Neural progenitor cell (in vitro differentiated cells): Measurements from ENCODE around the gene PCCA. TPM values are rescaled to one million over a fixed set of nuclear protein-coding genes. Genes with fewer than 3 reads are reported as not detected.

Experiments used
- DNase-seq: peaks from one replicate; pipeline ENCODE4 v3.0.0-alpha.2; 2016; ENCODE audit warnings: low spot score
- H2AFZ ChIP-seq: fragments of 200-600 bp; sonication (generic); replicated peaks from 2 replicates; pipeline ENCODE4 v1.6.1; 2016; ENCODE audit warnings: antibody characterized with exemption
- H3F3A ChIP-seq: fragments of 200-600 bp; sonication (generic); 2 replicates; pipeline ENCODE4 v1.6.1; 2016; ENCODE audit warnings: antibody characterized with exemption, low read depth
- H3K27ac ChIP-seq: fragments of 200-600 bp; sonication (generic); 2 replicates; pipeline ENCODE4 v1.5.1; 2016; ENCODE audit warnings: mild to moderate bottlenecking
- H3K27me3 ChIP-seq: fragments of 200-600 bp; sonication (generic); 2 replicates; pipeline ENCODE4 v1.6.1; 2016; ENCODE audit warnings: mild to moderate bottlenecking, moderate library complexity
- H3K36me3 ChIP-seq: fragments of 200-600 bp; sonication (generic); 2 replicates; pipeline ENCODE4 v1.5.1; 2016
- H3K4me1 ChIP-seq: fragments of 200-600 bp; sonication (generic); 2 replicates; pipeline ENCODE4 v1.6.1; 2016; ENCODE audit warnings: mixed run types
- H3K4me2 ChIP-seq: fragments of 200-600 bp; sonication (generic); 2 replicates; pipeline ENCODE4 v1.6.1; 2016
- H3K4me3 ChIP-seq: fragments of 200-600 bp; sonication (generic); 2 replicates; pipeline ENCODE4 v1.5.1; 2016
- H3K79me2 ChIP-seq: fragments of 200-600 bp; sonication (generic); 2 replicates; pipeline ENCODE4 v1.6.1; 2016; ENCODE audit warnings: low read depth
- H3K9ac ChIP-seq: fragments of 200-600 bp; sonication (generic); 2 replicates; pipeline ENCODE4 v1.6.1; 2016
- H3K9me3 ChIP-seq: fragments of 200-600 bp; sonication (generic); 2 replicates; pipeline ENCODE4 v1.5.1; 2016; ENCODE audit warnings: low read depth
- H4K20me1 ChIP-seq: fragments of 200-600 bp; sonication (generic); 2 replicates; pipeline ENCODE4 v1.6.1; 2016; ENCODE audit warnings: low read depth
- H3K27ac Mint-ChIP-seq: 3 replicates; pipeline ENCODE4 v1.8.0; 2021; ENCODE audit warnings: mixed read lengths
- H3K27me3 Mint-ChIP-seq: 2 replicates; pipeline ENCODE4 v1.8.0; 2022; ENCODE audit warnings: low read depth, mild to moderate bottlenecking, inconsistent platforms, moderate library complexity, mixed read lengths; ENCODE audit not compliant: insufficient read depth
- H3K36me3 Mint-ChIP-seq: 3 replicates; pipeline ENCODE4 v1.8.0; 2021; ENCODE audit warnings: mixed read lengths
- H3K4me1 Mint-ChIP-seq: 3 replicates; pipeline ENCODE4 v1.8.0; 2021; ENCODE audit warnings: mixed read lengths
- H3K4me3 Mint-ChIP-seq: 3 replicates; pipeline ENCODE4 v1.8.0; 2021; ENCODE audit warnings: mild to moderate bottlenecking, moderate library complexity, mixed read lengths
- H3K9me3 Mint-ChIP-seq: 3 replicates; pipeline ENCODE4 v1.8.0; 2020; ENCODE audit warnings: mixed read lengths
- CTCF ChIP-seq: fragments of 200-600 bp; sonication (generic); IDR thresholded peaks from 2 replicates; pipeline ENCODE4 v1.5.1; 2017; ENCODE audit warnings: antibody characterized with exemption, mild to moderate bottlenecking
- EZH2 ChIP-seq: fragments of 200-600 bp; sonication (generic); IDR thresholded peaks from 2 replicates; pipeline ENCODE4 v1.6.1; 2017; ENCODE audit warnings: antibody characterized with exemption, mild to moderate bottlenecking, moderate library complexity
- EZH2phosphoT487 ChIP-seq: fragments of 200-600 bp; sonication (generic); IDR thresholded peaks from 2 replicates; pipeline ENCODE4 v1.6.1; 2017; ENCODE audit warnings: antibody characterized with exemption
- total RNA-seq: library from RNA; depleted of rRNA; stranded (reverse); fragments of >200 nt; gene quantifications from 2 replicates; pipeline ENCODE4 v1.2.3, GENCODE V29; 2015; ENCODE audit warnings: low replicate concordance

Gene PCCA
- total RNA-seq, 1 donor from 2014 or later = 60.6 TPM

GRCh38 chr13:100357764-100358163 lies 268.9 kb downstream of the PCCA start:
- DNase-seq = no peak
- no peaks in the 10 kb centered on the region for H3K27me3 Mint-ChIP-seq
- no peak overlapping the region for H3K9ac ChIP-seq
- TF ChIP-seq EZH2phosphoT487 = no peak
- TF ChIP-seq CTCF = no peak
- TF ChIP-seq EZH2 = no peak
- no peaks in the 10 kb centered on the region for H3F3A ChIP-seq
- H3K27ac Mint-ChIP-seq = no peak overlapping the region
- H3K9me3 Mint-ChIP-seq = peaks cover 11% of the 10 kb centered on the region
- H3K4me3 Mint-ChIP-seq = no peak overlapping the region
- H3K27me3 ChIP-seq = no peaks in the 10 kb centered on the region
- peaks cover 11% of the 10 kb centered on the region for H3K4me1 Mint-ChIP-seq
- no peaks in the 10 kb centered on the region for H3K79me2 ChIP-seq
- no peaks in the 10 kb centered on the region for H4K20me1 ChIP-seq
- no peaks in the 10 kb centered on the region for H3K4me1 ChIP-seq
- H3K4me2 ChIP-seq = no peak overlapping the region
- H3K36me3 ChIP-seq = no peaks in the 10 kb centered on the region
- H2AFZ ChIP-seq = no peak overlapping the region
- no peaks in the 10 kb centered on the region for H3K9me3 ChIP-seq
- H3K36me3 Mint-ChIP-seq = peaks cover 29% of the 10 kb centered on the region
- H3K4me3 ChIP-seq = no peak overlapping the region
- no peak overlapping the region for H3K27ac ChIP-seq

- no peak for TF ChIP-seq EZH2
- TF ChIP-seq EZH2phosphoT487 = no peak
- no peak for TF ChIP-seq CTCF
- Mint-ChIP-seq H3K36me3 (peaks cover 14% of the 10 kb centered on the region), H3K27me3 (no peaks in the 10 kb centered on the region), H3K9me3 (no peaks in the 10 kb centered on the region), H3K27ac (no peak overlapping the region), H3K4me3 (no peak overlapping the region), H3K4me1 (peaks cover 40% of the 10 kb centered on the region)
- Histone ChIP-seq H3K36me3 (no peaks in the 10 kb centered on the region), H2AFZ (no peak overlapping the region), H3K27me3 (no peaks in the 10 kb centered on the region), H3K79me2 (no peaks in the 10 kb centered on the region), H3K27ac (no peak overlapping the region), H3K4me3 (no peak overlapping the region), H4K20me1 (no peaks in the 10 kb centered on the region), H3K4me2 (no peak overlapping the region), H3K9ac (no peak overlapping the region), H3K4me1 (peaks cover 5% of the 10 kb centered on the region), H3F3A (no peaks in the 10 kb centered on the region), H3K9me3 (no peaks in the 10 kb centered on the region)
- DNase-seq = no peak
These were observed 272.6 kb downstream of the PCCA start for GRCh38 chr13:100361504-100361903.

- no peak overlapping the region for H3K4me3 ChIP-seq
- Mint-ChIP-seq H3K27ac (peak overlapping the region; percentile 39), H3K4me1 (peaks cover 47% of the 10 kb centered on the region), H3K36me3 (peaks cover 16% of the 10 kb centered on the region), H3K27me3 (no peaks in the 10 kb centered on the region), H3K9me3 (no peaks in the 10 kb centered on the region), H3K4me3 (no peak overlapping the region)
- TF ChIP-seq EZH2phosphoT487 (no peak), CTCF (no peak), EZH2 (no peak)
- no peak for DNase-seq
- no peaks in the 10 kb centered on the region for H4K20me1 ChIP-seq
- H3K79me2 ChIP-seq = no peaks in the 10 kb centered on the region
- H3K27ac ChIP-seq = no peak overlapping the region
- no peaks in the 10 kb centered on the region for H3F3A ChIP-seq
- peaks cover 6% of the 10 kb centered on the region for H3K4me1 ChIP-seq
- no peak overlapping the region for H2AFZ ChIP-seq
- H3K4me2 ChIP-seq = no peak overlapping the region
- no peaks in the 10 kb centered on the region for H3K27me3 ChIP-seq
- H3K36me3 ChIP-seq = no peaks in the 10 kb centered on the region
- no peaks in the 10 kb centered on the region for H3K9me3 ChIP-seq
- no peak overlapping the region for H3K9ac ChIP-seq
These were observed 273.5 kb downstream of the PCCA start for GRCh38 chr13:100362371-100362770.
